ENCODE results near the gene GNB3. TPM values are rescaled to one million over a fixed set of nuclear protein-coding genes. Genes with fewer than 3 reads are reported as not detected.

GNB3 gene
- total RNA-seq, 2 experiments from 2014 or later: 0.50 to 1.1 TPM

- DNase-seq (no peak), ATAC-seq (no peak)
- no peak overlapping the region for H3K27ac Mint-ChIP-seq
- intact Hi-C loops (cut with micrococcal nuclease): no loop called here
- H3K27me3 Mint-ChIP-seq: peaks cover 23% of the 10 kb centered on the region
- CTCF ChIA-PET: interaction anchor here (1.4 kb wide), 1 partner anchor 199 kb away, joined by 3 read pairs; no protein-coding TSS in a partner anchor
- H3K9me3 Mint-ChIP-seq: no peaks in the 10 kb centered on the region
- TF ChIP-seq CTCF (IDR thresholded peaks at IDR 0.05): no peak
- H3K4me3 Mint-ChIP-seq: no peak overlapping the region
- POLR2A ChIA-PET: interaction anchor here (2.6 kb wide), 1 partner anchor 65 kb away, joined by 9 read pairs; the partner anchor contains the start of gene MLF2
- H3K4me1 Mint-ChIP-seq (ENCODE audit: low read depth): peaks cover 10% of the 10 kb centered on the region
- no peaks in the 10 kb centered on the region for H3K36me3 Mint-ChIP-seq (ENCODE audit: low read depth)
These were observed 22.1 kb upstream of the GNB3 start for GRCh38 chr12:6818645-6819044.

GRCh38 chr12:6819106-6820030, 21.4 kb upstream of the GNB3 start:
- intact Hi-C loops (cut with micrococcal nuclease): no loop called here
- ATAC-seq (no peak), DNase-seq (no peak)
- Mint-ChIP-seq H3K4me1 (ENCODE audit: low read depth) (peaks cover 10% of the 10 kb centered on the region), H3K36me3 (ENCODE audit: low read depth) (no peaks in the 10 kb centered on the region), H3K4me3 (no peak overlapping the region), H3K27me3 (peaks cover 26% of the 10 kb centered on the region), H3K9me3 (no peaks in the 10 kb centered on the region), H3K27ac (no peak overlapping the region)
- TF ChIP-seq CTCF (IDR thresholded peaks at IDR 0.05): no peak
- ChIA-PET CTCF (interaction anchor here (1.4 to 17.9 kb wide), 3 partner anchors 15 to 200 kb away, joined by 3 to 341 read pairs (median 4); partner anchors contain the start of gene MLF2), POLR2A (interaction anchor here (0.9 to 2.6 kb wide), 3 partner anchors 24 to 96 kb away, joined by 3 to 9 read pairs (median 3); partner anchors contain the start of genes COPS7A and MLF2)

- ATAC-seq: no peak
- H3K36me3 Mint-ChIP-seq (ENCODE audit: low read depth): no peaks in the 10 kb centered on the region
These were observed 20.6 kb upstream of the GNB3 start for GRCh38 chr12:6820166-6820565.

GRCh38 chr12:6821591-6822425, 18.9 kb upstream of the GNB3 start, which contains the start of gene GPR162:
TSS of gene GPR162 (plus strand) at chr12:6821821. CDS start at chr12:6823899, 2,078 bp downstream.
- peak; percentile 2 for ATAC-seq
- ChIA-PET POLR2A (interaction anchor here (0.6 to 2.6 kb wide), 7 partner anchors 13 to 91 kb away, joined by 3 to 9 read pairs (median 3); partner anchors contain the start of genes CD4, MLF2 and USP5), CTCF (interaction anchor here (0.9 to 17.9 kb wide), 8 partner anchors 9 to 203 kb away, joined by 3 to 341 read pairs (median 4); partner anchors contain the start of genes MLF2 and PTMS)
- DNase-seq: no peak
- Mint-ChIP-seq H3K4me3 (peak within 1 kb of the TSS; percentile 20), H3K4me1 (ENCODE audit: low read depth) (peaks cover 13% of the 10 kb centered on the region), H3K27ac (no peak within 1 kb of the TSS), H3K27me3 (peaks cover 46% of the 10 kb centered on the region), H3K9me3 (no peaks in the 10 kb centered on the region), H3K36me3 (ENCODE audit: low read depth) (no peaks in the 10 kb centered on the region)
- intact Hi-C loops (cut with micrococcal nuclease): no loop called here
- no peak for TF ChIP-seq CTCF (IDR thresholded peaks at IDR 0.05)

More at GRCh38 chr12:6820166-6820565, 20.6 kb upstream of the GNB3 start:
- no peak for TF ChIP-seq CTCF (IDR thresholded peaks at IDR 0.05)
- peaks cover 10% of the 10 kb centered on the region for H3K4me1 Mint-ChIP-seq (ENCODE audit: low read depth)
- H3K27ac Mint-ChIP-seq: no peak overlapping the region
- CTCF ChIA-PET: interaction anchor here (1.4 to 17.9 kb wide), 2 partner anchors 15 to 64 kb away, joined by 4 to 341 read pairs; partner anchors contain the start of gene MLF2
- no peak for DNase-seq
- H3K27me3 Mint-ChIP-seq: peaks cover 33% of the 10 kb centered on the region
- no peaks in the 10 kb centered on the region for H3K9me3 Mint-ChIP-seq
- H3K4me3 Mint-ChIP-seq: no peak overlapping the region
- intact Hi-C loops (cut with micrococcal nuclease): no loop called here
- POLR2A ChIA-PET: interaction anchor here (0.9 to 2.6 kb wide), 4 partner anchors 9 to 97 kb away, joined by 3 to 9 read pairs (median 3); partner anchors contain the start of genes COPS7A and MLF2

Measured in activated CD8-positive, alpha-beta T cell treated with anti-CD3 and anti-CD28 coated beads for 36 hours (primary cell).